K562 (cell line): ENCODE data around the gene WBP1. TPM values are rescaled to one million over a fixed set of nuclear protein-coding genes. Genes with fewer than 3 reads are reported as not detected.

ENCODE experiments used
- ATF1 ChIP-seq, 2 experiments: fragments of 450-650 bp in 1 of 2; IDR thresholded peaks; 2 replicates each; pipeline ENCODE4 v1.6.1; 2016; ENCODE audit warnings: missing compliant biosample characterization in 1 of 2, missing genetic modification characterization in 1 of 2
- CC2D1A ChIP-seq: fragments of 450-650 bp; IDR thresholded peaks from 2 replicates; pipeline ENCODE4 v1.6.1; 2017; ENCODE audit warnings: mild to moderate bottlenecking
- CTCFL ChIP-seq: IDR thresholded peaks from 2 replicates; pipeline ENCODE4 v1.6.1; 2011; ENCODE audit warnings: borderline replicate concordance, low read depth, mild to moderate bottlenecking, moderate library complexity, low read length; ENCODE audit not compliant: insufficient read depth, poor library complexity, severe bottlenecking
- DMBX1 ChIP-seq: fragments of 250-450 bp; sonication (Bioruptor Pico); IDR thresholded peaks from 2 replicates; pipeline ENCODE4 v1.8.0; 2022; ENCODE audit warnings: inconsistent platforms, mild to moderate bottlenecking, moderate library complexity, borderline replicate concordance
- ESRRA ChIP-seq: fragments of 450-650 bp; IDR thresholded peaks from 2 replicates; pipeline ENCODE4 v1.6.1; 2014; ENCODE audit warnings: low read depth, mild to moderate bottlenecking, moderate library complexity, borderline replicate concordance
- GMEB1 ChIP-seq: fragments of 250-450 bp; sonication (Bioruptor Pico); IDR thresholded peaks from 2 replicates; pipeline ENCODE4 v1.4.0; 2020; ENCODE audit warnings: mild to moderate bottlenecking
- HMGXB4 ChIP-seq: sonication (generic); formaldehyde crosslinking; IDR thresholded peaks from 2 replicates; pipeline ENCODE4 v1.8.1; 2023; ENCODE audit warnings: mild to moderate bottlenecking, missing genetic modification reagents
- KAT2B ChIP-seq: IDR thresholded peaks from one replicate; pipeline ENCODE4 v1.6.1; 2012; ENCODE audit warnings: low read depth, mild to moderate bottlenecking, control low read depth, inconsistent platforms, low read length, moderate library complexity
- MAX ChIP-seq: sonication (generic); formaldehyde crosslinking; IDR thresholded peaks from 2 replicates; pipeline ENCODE4 v1.9.0; 2022; ENCODE audit warnings: mild to moderate bottlenecking, missing genetic modification reagents
- MITF ChIP-seq: IDR thresholded peaks from 2 replicates; pipeline ENCODE4 v1.6.1; 2014; ENCODE audit warnings: antibody characterized with exemption
- NEUROD1 ChIP-seq: fragments of 150-350 bp; IDR thresholded peaks from 2 replicates; pipeline ENCODE4 v1.6.1; 2014; ENCODE audit warnings: borderline replicate concordance, low read length, low read depth; ENCODE audit not compliant: partially characterized antibody
- NR3C1 ChIP-seq: sonication (generic); formaldehyde crosslinking; IDR thresholded peaks from 2 replicates; pipeline ENCODE4 v1.8.1; 2022; ENCODE audit warnings: missing genetic modification reagents
- PHB2 ChIP-seq: fragments of 450-650 bp; IDR thresholded peaks from 2 replicates; pipeline ENCODE4 v1.6.1; 2017; ENCODE audit warnings: low read depth
- POLR2B ChIP-seq: fragments of 450-650 bp; IDR thresholded peaks from 2 replicates; pipeline ENCODE4 v1.6.1; 2018; ENCODE audit warnings: low read depth; ENCODE audit not compliant: partially characterized antibody
- SIN3A ChIP-seq, 2 experiments: fragments of 150-350 bp in 1 of 2; IDR thresholded peaks; 2 replicates each; pipeline ENCODE4 v1.6.1; 2011 to 2016; ENCODE audit warnings: borderline replicate concordance in 2 of 2, low read depth in 2 of 2, low read length in 2 of 2, mild to moderate bottlenecking in 2 of 2, moderate library complexity in 2 of 2; ENCODE audit not compliant: control insufficient read depth in 1 of 2
- TAF15 ChIP-seq: fragments of 200-400 bp; formaldehyde crosslinking; IDR thresholded peaks from 2 replicates; pipeline ENCODE4 v1.6.1; 2017; ENCODE audit warnings: mild to moderate bottlenecking, low read depth, low read length, moderate library complexity
- XRCC4 ChIP-seq: IDR thresholded peaks from one replicate; pipeline ENCODE4 v1.6.1; 2011; ENCODE audit not compliant: insufficient read depth, insufficient read length; ENCODE audit errors: extremely low read depth
- ZNF140 ChIP-seq: fragments of 250-450 bp; sonication (Bioruptor Pico); IDR thresholded peaks from 2 replicates; pipeline ENCODE4 v1.8.0; 2021; ENCODE audit warnings: moderate library complexity, mild to moderate bottlenecking, inconsistent platforms
- ZNF431 ChIP-seq: sonication (generic); formaldehyde crosslinking; IDR thresholded peaks from 2 replicates; pipeline ENCODE4 v1.8.0; 2022; ENCODE audit warnings: mild to moderate bottlenecking, missing genetic modification reagents
- ZNF444 ChIP-seq: fragments of 250-450 bp; sonication (Bioruptor Pico); IDR thresholded peaks from 2 replicates; pipeline ENCODE4 v1.4.0; 2020; ENCODE audit warnings: mild to moderate bottlenecking, moderate library complexity
- polyA plus RNA-seq, 8 experiments: library from polyadenylated mRNA; depleted of rRNA in 4 of 8; stranded (reverse) in 5 of 8; unstranded in 3 of 8; fragments of >200 nt; fragmentation: Nextera tagmentation in 2 of 8; fragmentation: Illumina TruSeq in 1 of 8; extraction: Ambion mirVana in 2 of 8; extraction: Trizol in 1 of 8; gene quantifications; 2 replicates each; pipeline versions ENCODE4 v1.2.1 to v1.2.3, GENCODE V29; 2011 to 2014; ENCODE audit warnings: inconsistent platforms in 1 of 8, missing spikeins in 1 of 8
- total RNA-seq, 7 experiments: library from RNA; depleted of rRNA in 6 of 7; stranded (reverse); fragments of >200 nt in 6 of 7; fragmentation: Illumina TruSeq in 2 of 7; extraction: Trizol in 2 of 7; gene quantifications; 2 replicates each; pipeline versions ENCODE4 v1.2.1 to v1.2.3, GENCODE V29; 2011 to 2021; ENCODE audit warnings: low replicate concordance in 1 of 7

The WBP1 gene
- total and polyA plus RNA-seq, 9 of the 15 experiments (the other 6 are each of a cell fraction or from before 2014, with no cell fraction given): 1.9 to 27.7 (median 14.2) TPM

GRCh38 chr2:74472086-74472944 lies 14.1 kb downstream of the WBP1 start, which contains the start of gene MRPL53 (continued):
- TF ChIP-seq DMBX1 (CRISPR knock-in tag) (no peak), ZNF431 (CRISPR knock-in tag) (no peak), ZNF444 (CRISPR knock-in tag) (no peak), NR3C1 (CRISPR knock-in tag) (no peak), PHB2 (no peak), SIN3A (IDR thresholded peaks at IDR 0.05; ENCODE audit: borderline replicate concordance in 2 of 2, control insufficient read depth in 1 of 2, low read depth in 2 of 2, low read length in 2 of 2) (peak; percentile 74 to 75; a peak in 1 of 4 replicates), ESRRA (peak; percentile 66), MITF (no peak), ATF1 (CRISPR knock-in tag; IDR thresholded peaks at IDR 0.05) (no peak), ATF1 (tag; IDR thresholded peaks at IDR 0.05) (peak; percentile 90), NEUROD1 (peak; percentile 48), CTCFL (no peak), HMGXB4 (CRISPR knock-in tag) (no peak), KAT2B (no peak), POLR2B (peak; percentile 98), TAF15 (no peak), GMEB1 (CRISPR knock-in tag) (peak; percentile 58; the same call in 1 of the 2 replicates), MAX (CRISPR knock-in tag) (peak; percentile 68; the same call in 1 of the 2 replicates), ZNF140 (CRISPR knock-in tag) (no peak), CC2D1A (no peak), XRCC4 (no peak)
